ENCODE results near the gene EIF4A3.

EIF4A3 gene

GRCh38 chr17:80147035-80147822, at the start of gene EIF4A3:
Gene EIF4A3, minus strand, starts transcription at chr17:80147128. Its CDS starts 167 bp downstream, at chr17:80146961.
- Histone ChIP-seq H3K27me3 (ENCODE audit: insufficient read depth, low read length, poor library complexity) (no peaks in the 10 kb centered on the region), H4K20me1 (ENCODE audit: insufficient read depth, low read length) (peaks cover 43% of the 10 kb centered on the region), H2AFZ (ENCODE audit: low read depth, low read length) (peak within 1 kb of the TSS; percentile 79), H3K27ac (ENCODE audit: low read length) (peak within 1 kb of the TSS; percentile 82), H3K9ac (ENCODE audit: low read depth, low read length) (peak within 1 kb of the TSS; percentile 89), H3K9me3 (ENCODE audit: insufficient read depth, low read length, severe bottlenecking) (no peaks in the 10 kb centered on the region), H3K79me2 (ENCODE audit: insufficient read depth, low read length) (peaks cover 63% of the 10 kb centered on the region), H3K36me3 (ENCODE audit: insufficient read depth, low read length) (peaks cover 36% of the 10 kb centered on the region), H3K4me3 (ENCODE audit: low read depth in 1 of 2, low read length in 2 of 2) (peak within 1 kb of the TSS; percentile 74 to 91), H3K4me2 (ENCODE audit: insufficient read depth, low read length) (peak within 1 kb of the TSS; percentile 88), H3K4me1 (ENCODE audit: insufficient read depth, low read length) (peaks cover 58% of the 10 kb centered on the region)
- TF ChIP-seq CTCF (IDR thresholded peaks at IDR 0.05; ENCODE audit: borderline replicate concordance, extremely low read depth, low read length, poor library complexity, severe bottlenecking), result peak; percentile 25
- TF ChIP-seq EZH2 (IDR thresholded peaks at IDR 0.05; ENCODE audit: borderline replicate concordance, low read depth, low read length, severe bottlenecking), result no peak
- ATAC-seq (ENCODE audit: insufficient read depth, low read depth) (peak; percentile 87), DNase-seq (peak; percentile 99)

GRCh38 chr17:80196652-80197051, 49.7 kb upstream of the EIF4A3 start:
- Histone ChIP-seq H4K20me1 (ENCODE audit: insufficient read depth, low read length) (0 out of 2 replicates have a peak, but pooled peaks cover 5% of the 10 kb centered on the region), H3K4me1 (ENCODE audit: insufficient read depth, low read length) (no peaks in the 10 kb centered on the region), H2AFZ (ENCODE audit: low read depth, low read length) (no peak overlapping the region), H3K36me3 (ENCODE audit: insufficient read depth, low read length) (no peaks in the 10 kb centered on the region), H3K9ac (ENCODE audit: low read depth, low read length) (no peak overlapping the region), H3K27me3 (ENCODE audit: insufficient read depth, low read length, poor library complexity) (no peaks in the 10 kb centered on the region), H3K79me2 (ENCODE audit: insufficient read depth, low read length) (no peaks in the 10 kb centered on the region), H3K27ac (ENCODE audit: low read length) (no peak overlapping the region), H3K9me3 (ENCODE audit: insufficient read depth, low read length, severe bottlenecking) (no peaks in the 10 kb centered on the region), H3K4me3 (ENCODE audit: low read depth in 1 of 2, low read length in 2 of 2) (no peak overlapping the region), H3K4me2 (ENCODE audit: insufficient read depth, low read length) (no peak overlapping the region)
- ATAC-seq (ENCODE audit: insufficient read depth, low read depth) (no peak), DNase-seq (no peak)
- TF ChIP-seq CTCF (IDR thresholded peaks at IDR 0.05; ENCODE audit: borderline replicate concordance, extremely low read depth, low read length, poor library complexity, severe bottlenecking), result no peak
- TF ChIP-seq EZH2 (IDR thresholded peaks at IDR 0.05; ENCODE audit: borderline replicate concordance, low read depth, low read length, severe bottlenecking), result no peak

GRCh38 chr17:80195671-80196529, 49.0 kb upstream of the EIF4A3 start:
- Histone ChIP-seq H3K4me2 (ENCODE audit: insufficient read depth, low read length) (no peak overlapping the region), H3K4me1 (ENCODE audit: insufficient read depth, low read length) (no peaks in the 10 kb centered on the region), H3K9ac (ENCODE audit: low read depth, low read length) (no peak overlapping the region), H3K36me3 (ENCODE audit: insufficient read depth, low read length) (no peaks in the 10 kb centered on the region), H3K27me3 (ENCODE audit: insufficient read depth, low read length, poor library complexity) (no peaks in the 10 kb centered on the region), H2AFZ (ENCODE audit: low read depth, low read length) (no peak overlapping the region), H4K20me1 (ENCODE audit: insufficient read depth, low read length) (0 out of 2 replicates have a peak, but pooled peaks cover 5% of the 10 kb centered on the region), H3K79me2 (ENCODE audit: insufficient read depth, low read length) (no peaks in the 10 kb centered on the region), H3K9me3 (ENCODE audit: insufficient read depth, low read length, severe bottlenecking) (no peaks in the 10 kb centered on the region), H3K27ac (ENCODE audit: low read length) (no peak overlapping the region), H3K4me3 (ENCODE audit: low read depth in 1 of 2, low read length in 2 of 2) (no peak overlapping the region)
- DNase-seq (peak; percentile 52), ATAC-seq (ENCODE audit: insufficient read depth, low read depth) (peak; percentile 52; the same call in 1 of the 3 replicates)
- TF ChIP-seq EZH2 (IDR thresholded peaks at IDR 0.05; ENCODE audit: borderline replicate concordance, low read depth, low read length, severe bottlenecking) (no peak), CTCF (IDR thresholded peaks at IDR 0.05; ENCODE audit: borderline replicate concordance, extremely low read depth, low read length, poor library complexity, severe bottlenecking) (peak; percentile 98)

Measured in DND-41 (cell line).